IPS-11a (cell line): ENCODE measurements around the gene ZFAND5.

Experiments used
- H3K4me3 ChIP-seq: one replicate; pipeline ENCODE4 v1.5.1; 2013; ENCODE audit warnings: low read depth, low read length, control low read depth

Gene ZFAND5

DNA sequence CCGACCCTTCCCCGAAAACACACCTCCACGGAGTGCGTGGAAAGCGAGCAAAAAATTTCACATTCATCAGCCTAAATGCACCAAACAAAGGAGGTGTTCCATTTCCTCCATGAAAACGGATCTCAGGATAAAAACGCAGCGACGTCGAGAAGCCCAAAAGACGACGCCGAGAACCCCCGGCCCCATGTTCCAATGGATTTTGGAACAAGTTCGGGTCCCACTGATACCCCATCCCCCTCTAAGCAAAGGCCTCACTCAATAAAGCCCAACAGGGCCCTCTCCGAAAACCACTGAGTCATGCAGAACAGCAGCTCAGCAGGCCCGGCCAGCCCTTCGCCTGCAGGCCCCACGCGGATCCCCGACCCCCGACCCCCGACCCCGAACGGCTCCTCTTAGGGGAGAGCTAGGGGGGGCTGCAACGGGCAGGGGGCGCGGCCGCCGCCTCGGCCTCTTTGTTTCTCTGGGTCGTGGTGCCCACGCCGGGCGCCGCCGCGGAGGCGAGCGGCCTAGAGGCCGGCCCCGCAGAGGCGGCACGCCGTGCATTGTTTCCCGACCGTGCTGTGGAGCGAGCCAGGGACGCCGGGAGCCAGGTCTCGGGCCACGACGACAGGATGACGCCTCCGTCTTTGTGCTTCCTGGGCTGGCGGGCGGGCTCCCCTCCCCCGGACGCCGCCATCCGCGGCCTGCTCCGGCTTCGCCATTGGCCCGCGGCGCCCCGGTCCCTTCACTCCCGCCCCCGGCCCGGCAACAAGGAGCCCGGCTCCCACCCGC is 915 bp downstream of the ZFAND5 start:
- H3K4me3 ChIP-seq: peak overlapping the region; percentile 95

DNA sequence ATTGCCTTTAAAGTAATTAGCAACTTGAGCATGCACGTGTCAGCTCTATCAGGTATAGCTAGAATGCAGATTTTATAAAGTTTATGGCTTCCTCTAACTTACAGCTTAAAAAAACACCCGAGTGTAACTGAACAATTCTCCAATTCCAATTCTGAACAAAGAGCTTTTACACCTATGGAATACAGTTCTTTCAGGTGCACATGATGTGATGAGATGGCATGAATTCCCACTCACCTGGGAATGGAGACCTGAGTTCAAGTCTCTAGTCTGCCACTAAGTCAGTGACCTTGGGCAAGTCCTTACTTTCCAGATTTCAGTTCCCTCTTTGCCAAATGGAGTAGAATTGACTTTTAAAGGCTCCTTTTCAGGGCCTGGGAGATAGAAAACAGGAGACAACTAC is 1.8 kb downstream of the ZFAND5 start:
- peak overlapping the region; percentile 95 for H3K4me3 ChIP-seq

DNA sequence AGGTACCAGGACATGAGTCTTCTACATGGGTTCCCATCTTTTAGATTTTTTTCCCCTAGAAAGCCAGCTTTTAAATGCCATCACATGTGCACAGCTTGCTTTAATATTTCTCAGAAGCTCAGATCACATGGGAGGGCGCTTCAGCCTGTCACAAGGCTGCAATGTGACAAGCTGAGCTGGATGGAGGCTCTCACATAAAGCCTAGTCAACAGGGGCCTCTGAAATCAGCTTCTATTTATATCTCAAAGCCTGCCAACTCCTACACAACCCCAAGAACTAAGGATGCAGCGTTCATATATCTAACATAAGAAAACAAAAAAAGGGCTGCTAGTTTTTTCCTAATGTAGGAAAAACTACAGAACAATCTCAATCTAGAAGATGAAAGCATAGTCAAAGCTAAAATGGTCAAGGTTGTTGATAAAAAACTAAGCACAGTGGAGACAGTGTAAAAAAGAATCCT is 2.3 kb downstream of the ZFAND5 start:
- H3K4me3 ChIP-seq: peak overlapping the region; percentile 95

DNA sequence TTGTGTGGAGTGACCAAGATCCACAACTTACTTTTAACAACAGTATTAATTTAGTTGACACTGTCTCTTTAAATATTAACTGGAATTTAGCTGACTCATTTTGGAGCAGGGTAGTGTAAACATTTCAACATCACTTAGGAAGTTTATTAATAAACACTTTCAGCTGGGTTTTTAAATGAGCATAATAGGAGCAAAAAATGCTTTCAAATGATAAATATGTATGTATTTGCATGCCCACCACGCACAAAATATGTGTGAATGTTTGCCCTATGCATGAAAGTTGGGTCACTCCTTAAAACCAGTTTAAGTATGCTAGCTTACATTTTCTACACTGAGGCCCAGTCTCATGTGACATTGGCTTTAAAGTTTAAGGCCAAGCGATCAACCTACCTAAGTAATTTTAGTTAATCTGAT is 2.9 kb downstream of the ZFAND5 start:
- peak overlapping the region; percentile 95 for H3K4me3 ChIP-seq

DNA sequence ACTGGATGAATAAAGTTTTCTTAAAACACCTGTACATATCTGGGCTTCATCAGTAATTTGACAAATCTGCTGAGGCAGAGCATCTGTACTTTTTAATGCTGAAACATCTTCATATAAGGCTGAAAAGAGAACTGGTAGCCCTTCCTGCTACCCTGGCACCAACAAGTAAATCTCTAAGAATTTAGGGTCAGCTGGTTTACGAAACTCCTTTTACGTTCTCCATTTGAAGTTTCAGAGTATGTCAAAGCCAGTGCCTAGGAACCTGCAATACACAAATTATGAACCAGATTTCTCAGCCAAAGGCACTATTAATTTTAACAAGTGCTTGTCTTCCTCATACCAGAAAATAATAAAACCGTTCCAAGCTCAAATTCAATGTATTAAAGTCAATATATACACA is 3.8 kb downstream of the ZFAND5 start:
- H3K4me3 ChIP-seq: peak overlapping the region; percentile 95

DNA sequence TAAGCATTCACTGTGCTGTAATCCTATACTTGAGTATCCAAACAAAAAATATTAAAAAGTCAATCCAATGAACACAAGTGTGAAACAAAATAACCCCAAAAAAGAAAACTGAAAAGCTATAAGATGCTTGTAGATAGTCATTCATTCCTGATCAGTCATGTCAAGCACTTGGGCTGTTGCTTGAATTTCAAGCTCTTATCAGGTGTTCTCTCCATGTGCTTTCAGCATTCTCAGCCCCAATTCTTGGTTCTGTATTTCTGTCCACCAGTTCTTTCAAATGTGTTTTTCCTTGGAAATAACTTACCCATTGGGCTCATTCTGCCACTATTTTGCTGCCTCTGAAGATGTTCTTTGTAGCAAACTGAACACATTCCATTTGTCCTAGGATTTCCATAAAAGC is 4.7 kb downstream of the ZFAND5 start:
- no peak overlapping the region for H3K4me3 ChIP-seq

DNA sequence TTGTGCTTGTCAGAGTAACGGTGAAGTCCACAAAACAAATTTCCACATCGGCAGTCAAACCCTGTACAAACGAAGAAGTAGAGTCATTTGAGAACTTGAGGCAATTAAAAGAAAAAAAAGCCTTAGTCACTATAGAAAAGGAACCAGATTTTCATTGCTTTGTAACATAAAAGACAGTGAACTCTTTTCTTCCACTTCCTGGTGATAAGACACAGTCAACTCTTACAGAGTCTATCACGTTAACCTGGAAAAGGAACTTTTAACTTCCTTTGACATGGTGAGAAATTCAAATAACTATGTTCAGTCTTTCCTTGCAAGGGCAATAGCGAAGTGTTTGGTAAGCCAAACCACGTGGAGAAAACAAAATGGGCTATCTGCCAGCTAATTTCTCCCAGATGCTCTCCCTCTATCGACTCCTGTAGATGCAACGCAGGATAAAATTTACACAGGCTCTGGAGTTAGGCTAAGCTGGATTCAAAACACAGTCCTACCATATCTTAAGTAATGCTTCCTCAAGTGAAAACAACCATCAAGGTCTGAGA is 8.9 kb downstream of the ZFAND5 start:
- H3K4me3 ChIP-seq: no peak overlapping the region

DNA sequence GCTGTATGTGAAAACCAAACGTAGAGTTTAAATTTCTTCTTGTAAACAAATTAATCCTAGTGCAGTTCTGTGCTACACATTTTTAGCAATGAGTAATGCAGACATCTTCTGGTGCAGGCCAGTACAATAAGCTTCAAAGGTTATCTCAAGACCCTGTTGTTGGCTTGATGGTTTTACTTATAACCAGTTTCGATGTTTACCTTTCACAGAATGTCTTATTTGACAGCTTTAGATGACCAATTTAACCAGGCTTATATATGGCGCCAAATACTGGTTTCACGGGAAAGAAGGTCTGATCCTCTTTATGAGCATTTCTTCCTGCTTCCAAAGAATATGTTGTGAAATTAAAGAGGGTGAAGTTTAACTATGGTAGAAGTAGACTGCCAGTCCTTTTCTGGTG is 9.9 kb downstream of the ZFAND5 start:
- no peak overlapping the region for H3K4me3 ChIP-seq

DNA sequence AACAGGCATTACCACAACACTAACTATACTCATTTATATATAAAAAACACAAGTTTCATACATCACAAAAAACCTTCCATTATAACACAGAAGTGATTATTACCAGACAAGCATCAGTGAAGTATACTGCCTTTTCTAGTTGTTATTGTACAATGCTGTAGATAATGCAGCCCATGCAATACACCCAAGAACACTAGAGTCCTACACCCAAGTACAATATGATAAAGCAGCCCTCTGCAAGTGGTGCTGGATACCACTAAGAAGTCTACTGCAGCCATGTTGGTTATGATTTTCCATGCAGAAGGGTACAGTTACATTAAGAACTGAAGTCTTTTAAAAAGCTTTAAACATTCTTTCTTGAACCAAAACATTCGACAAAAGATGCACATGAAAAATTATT is 10.3 kb downstream of the ZFAND5 start:
- H3K4me3 ChIP-seq: no peak overlapping the region

DNA sequence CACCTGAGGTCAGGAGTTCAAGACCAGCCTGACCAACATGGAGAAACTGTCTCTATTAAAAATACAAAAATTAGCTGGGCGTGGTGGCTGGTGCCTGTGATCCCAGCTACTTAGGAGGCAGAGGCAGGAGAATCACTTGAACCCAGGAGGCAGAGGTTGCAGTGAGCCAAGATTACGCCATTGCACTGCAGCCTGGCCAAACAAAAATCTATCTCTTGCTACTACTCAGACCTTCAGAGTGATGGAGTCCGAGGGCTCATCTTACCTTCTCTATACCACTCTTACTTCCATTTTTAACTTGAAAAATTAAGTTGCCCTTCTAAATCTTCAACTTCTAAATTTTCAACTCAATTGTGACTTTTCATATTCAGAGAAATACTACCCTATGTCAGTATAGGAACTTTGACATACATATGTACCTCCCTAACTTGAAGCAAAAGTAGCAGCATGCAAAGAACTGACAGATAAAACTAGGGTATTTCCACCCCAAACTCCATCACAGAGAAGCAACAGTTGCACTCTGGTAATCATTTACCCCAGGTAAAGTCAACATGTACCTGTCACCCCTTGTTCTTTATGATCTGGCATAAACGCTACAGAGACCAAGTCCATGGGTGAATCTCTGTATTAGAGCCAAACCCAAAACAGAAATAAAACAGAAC is 11.4 kb downstream of the ZFAND5 start:
- no peak overlapping the region for H3K4me3 ChIP-seq

DNA sequence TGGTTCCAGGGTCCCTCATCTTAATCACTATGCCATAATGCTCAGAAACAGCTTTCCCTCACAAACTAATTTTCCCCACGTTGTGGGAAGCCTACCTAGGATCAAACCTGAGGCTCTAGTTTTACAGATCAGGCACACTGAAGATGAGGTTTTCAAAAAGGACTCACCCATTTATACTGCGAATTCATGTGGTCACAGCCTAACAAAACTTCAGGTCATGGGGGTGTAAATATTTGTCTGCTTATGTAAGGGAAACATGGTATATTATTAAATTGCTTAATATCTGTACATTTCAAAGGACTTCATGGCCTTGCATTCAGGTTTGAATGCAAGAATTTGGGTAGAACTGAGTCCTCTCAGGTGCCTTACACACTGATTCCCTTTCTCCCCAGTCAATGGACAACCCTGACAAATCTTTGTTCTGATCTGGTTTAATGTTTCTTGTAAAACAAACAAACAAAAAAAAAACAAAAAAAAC is 12.1 kb downstream of the ZFAND5 start:
- H3K4me3 ChIP-seq: no peak overlapping the region

DNA sequence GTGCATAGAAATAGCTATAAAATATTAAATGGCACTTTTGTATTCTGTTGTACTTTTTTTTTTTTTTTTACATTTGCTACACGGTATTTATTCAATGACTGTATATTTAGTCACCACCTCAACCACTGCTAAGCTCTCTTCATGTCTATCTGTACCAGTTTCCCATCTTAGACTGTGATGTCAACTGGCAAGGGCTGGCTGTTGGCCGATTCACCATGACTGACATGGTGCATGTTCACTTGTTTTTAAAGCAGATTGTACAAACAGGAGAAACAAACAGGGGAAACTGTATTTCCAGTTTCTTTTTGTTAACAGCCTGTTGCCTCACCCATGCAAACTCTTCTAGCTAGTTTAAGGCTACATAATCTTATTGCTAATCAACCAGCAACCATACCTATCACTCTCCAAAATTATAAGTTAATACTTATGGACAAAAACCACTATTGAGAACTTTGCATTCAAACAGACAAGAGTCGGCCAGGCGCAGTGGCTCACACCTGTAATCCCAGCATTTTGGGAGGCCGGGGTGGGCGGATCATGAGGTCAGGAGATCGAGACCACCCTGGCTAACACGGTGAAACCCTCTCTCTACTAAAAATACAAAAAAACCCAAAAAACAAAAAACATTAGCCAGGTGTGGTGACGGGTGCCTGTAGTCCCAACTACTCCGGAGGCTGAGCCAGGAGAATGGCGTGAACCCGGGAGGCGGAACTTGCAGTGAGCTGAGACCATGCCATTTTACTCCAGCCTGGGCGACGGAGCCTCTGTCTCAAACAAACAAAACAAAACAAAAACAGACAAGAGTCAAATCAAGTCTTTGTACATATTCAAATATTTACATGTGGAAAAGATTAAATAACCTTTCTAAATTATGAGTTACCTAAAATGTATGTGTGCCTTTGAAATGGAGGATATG is 13.2 kb downstream of the ZFAND5 start:
- H3K4me3 ChIP-seq: no peak overlapping the region

DNA sequence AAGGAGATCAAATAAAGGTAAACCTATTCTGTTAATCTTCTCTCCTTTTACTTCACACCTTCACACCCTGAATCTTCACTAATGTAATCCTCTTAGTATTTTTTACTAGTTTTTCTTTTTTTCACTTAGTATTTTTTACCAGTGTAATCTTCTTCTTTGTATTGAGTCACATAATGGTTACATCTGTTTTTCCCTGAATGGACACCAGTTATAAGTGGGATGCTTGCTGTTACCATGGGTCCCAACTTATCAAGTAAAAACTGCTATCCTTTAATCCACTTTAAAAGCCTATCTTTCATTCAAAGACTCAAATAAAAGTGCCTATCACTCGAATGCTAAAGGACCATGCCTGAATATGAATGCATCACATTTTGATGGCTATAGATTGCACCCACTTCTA is 15.1 kb downstream of the ZFAND5 start:
- no peak overlapping the region for H3K4me3 ChIP-seq

DNA sequence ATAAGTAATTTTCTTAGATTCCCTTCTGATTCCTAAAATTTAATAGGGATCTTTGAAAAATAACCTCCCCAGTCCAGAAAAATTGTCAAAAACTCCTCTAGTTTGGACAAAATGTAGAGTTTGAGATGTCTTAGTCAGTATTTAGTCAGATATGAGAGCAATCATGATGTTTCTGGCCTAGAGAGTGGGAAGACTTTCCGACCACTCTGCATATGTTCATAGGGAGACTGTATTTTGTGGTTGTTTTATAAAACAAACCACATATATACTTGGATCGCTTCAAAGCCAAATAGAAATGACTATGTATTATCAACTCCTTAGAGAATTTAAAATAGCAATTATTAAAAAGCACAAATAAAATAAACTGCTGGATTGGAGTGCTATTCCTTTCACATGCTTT is 15.8 kb downstream of the ZFAND5 start:
- H3K4me3 ChIP-seq: no peak overlapping the region

DNA sequence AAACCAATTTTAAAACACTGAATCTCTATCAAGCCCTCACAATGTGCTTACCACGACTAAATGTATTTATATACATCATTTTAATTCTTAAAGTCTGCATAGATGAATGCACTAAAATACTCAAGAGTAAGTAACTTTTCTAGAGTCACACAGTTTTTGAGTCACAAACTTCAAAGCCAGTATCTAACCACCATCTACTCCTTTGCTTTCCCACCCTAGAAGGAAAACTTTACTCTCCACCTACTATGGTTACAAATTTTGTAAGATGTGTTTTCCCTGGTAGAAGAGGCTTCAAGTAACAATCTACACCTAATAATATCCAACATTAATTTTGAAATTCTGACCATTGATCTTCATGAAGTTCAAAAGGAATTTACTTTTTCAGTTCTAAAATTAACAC is 18.7 kb downstream of the ZFAND5 start:
- no peak overlapping the region for H3K4me3 ChIP-seq

DNA sequence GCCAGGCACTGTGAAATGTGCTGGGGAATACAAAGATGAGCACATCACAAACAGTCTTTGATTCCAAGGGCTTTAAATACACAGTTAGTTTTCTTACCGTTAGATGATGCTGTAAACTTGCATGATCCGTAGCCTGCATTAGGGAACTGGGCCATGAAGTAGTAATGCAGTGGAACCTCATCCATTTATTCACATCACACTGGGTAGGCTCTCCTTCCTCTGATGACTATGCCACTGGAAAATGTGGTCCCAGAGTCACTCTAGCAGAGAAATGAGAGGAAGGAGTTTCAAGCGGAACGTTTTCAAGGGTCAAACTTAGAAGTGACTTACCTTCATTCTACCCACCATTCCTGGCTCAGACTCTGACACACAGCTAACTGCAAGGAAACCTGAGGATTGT is 26.4 kb downstream of the ZFAND5 start:
- H3K4me3 ChIP-seq: no peak overlapping the region

DNA sequence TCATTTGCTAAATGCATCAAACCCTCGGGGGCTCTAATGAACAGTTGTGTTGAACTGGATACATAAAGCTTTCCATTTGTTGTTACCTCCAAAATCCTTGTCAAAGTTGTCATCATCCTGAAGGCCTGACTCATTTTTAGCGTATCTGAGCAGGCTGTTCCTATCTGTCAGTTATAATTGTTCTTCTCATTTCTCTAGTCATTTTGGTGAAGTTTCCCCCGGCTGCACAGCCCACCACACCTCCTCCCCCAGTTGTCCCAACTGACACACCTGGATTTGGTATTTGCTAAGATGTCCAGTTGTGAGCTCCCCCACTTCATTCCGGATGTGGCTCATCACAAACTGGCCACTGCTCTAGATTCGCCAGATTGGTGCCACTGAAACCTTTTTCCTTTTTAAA is 27.7 kb downstream of the ZFAND5 start:
- H3K4me3 ChIP-seq: no peak overlapping the region

DNA sequence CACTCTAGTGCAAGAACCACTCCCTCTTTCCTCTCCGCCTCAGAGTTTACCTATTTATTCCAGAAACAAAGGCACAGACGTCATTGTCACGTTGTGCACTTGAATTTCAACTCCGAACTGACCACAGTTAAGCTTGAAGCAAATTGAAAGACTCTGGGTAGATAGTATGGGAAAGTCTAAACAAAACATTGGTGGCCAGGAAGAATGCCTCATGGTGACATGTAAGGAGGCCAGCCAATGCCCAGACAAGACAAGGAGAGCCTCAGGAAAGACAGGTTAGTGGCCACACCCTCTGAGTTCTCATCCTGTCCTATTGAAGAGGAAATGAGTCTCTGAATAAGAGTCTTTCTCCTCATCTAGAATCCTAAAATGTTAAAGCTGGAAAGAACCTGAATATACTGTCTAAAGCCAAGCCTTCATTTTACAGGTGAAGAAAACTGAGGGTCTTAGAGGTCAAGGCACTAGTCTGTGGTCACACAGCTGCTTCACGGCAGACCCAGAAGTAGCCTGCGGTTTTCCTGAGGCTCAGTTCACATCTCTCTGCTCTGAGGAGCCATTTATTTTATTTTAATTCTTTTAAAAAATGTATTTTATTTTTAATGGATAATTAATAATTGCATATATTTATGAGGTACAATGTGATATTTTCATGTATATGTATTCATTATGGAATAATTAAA is 30.2 kb downstream of the ZFAND5 start:
- H3K4me3 ChIP-seq: no peak overlapping the region

DNA sequence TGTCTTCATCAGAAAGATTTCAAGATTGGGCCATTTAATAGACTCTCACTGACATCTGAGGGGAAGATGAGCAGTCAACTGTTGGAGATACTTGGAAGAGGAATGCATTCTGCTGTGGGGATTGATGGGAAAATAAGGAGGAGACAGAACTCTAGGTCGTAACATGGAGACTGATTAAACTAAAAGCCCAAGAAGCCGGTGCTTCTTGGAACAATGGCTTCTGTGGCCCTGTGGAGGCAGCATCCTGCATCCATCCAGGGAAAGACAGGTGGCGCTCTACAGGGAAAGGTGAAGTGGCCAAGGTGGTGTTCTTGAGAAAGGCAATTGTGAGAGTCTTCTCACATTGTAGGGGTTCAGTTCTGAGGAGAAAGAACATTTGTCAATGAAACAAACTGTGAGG is 31.3 kb downstream of the ZFAND5 start:
- no peak overlapping the region for H3K4me3 ChIP-seq

DNA sequence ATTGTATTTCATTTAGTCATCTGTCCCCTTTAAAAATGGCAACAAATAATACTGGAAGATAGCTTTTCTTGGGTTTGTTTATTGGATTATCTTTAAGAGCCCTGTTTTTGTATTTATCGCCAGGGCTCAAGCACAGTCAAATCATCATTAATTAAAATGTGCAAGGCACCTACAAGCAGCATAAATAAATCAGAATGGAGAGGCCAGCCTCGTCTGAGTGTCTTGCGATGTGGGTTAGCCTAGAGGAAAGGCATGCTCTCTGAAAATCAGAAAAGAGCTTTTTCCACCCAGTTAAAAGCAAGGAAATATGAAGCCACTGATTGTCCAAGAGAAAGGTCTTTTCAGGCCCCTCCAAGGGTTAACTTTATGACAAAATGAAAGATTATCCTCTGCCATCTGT is 31.8 kb downstream of the ZFAND5 start:
- H3K4me3 ChIP-seq: no peak overlapping the region

DNA sequence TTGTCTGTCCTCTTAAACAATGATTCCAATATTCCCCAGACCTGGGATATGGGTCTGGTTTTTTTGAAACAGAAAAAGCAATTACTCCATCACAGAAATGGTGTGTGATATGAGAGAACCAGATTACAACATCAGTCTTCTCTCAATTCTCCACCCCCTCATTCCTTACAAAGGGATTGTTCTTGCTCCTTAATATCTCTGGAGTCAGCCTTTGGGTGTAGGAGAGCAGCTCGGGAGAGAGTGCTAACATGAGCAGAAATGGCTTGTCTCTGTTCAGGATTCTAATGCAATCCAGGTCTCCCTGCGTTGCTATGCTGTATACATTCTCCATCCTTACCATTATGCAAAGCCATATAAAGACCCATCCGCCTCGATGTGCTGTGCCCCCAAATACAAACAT is 32.7 kb downstream of the ZFAND5 start:
- H3K4me3 ChIP-seq: no peak overlapping the region
